ENCODE results near the gene UGGT1. TPM values are rescaled to one million over a fixed set of nuclear protein-coding genes. Genes with fewer than 3 reads are reported as not detected.

Gene UGGT1
- total RNA-seq, 1 donor from 2014 or later = 69.9 TPM

DNA sequence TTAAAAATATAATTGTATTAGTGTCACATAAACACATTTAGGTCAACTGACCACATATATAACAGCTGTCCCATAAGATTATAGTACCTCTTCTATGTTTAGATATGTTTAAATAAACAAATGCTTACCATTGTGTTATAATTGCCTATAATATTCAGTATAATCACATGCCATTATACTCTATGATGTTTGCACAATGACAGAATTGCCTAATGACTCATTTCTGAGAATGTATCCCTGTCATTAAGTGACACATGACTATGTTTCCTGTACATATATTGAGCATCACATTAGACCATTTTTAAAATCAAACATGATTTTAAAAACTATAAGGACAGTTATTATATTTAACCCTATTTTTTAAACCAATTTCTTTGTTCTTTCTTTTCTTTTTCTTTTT, 137.9 kb downstream of the UGGT1 start:
- intact Hi-C loops (cut with micrococcal nuclease) = no loop called here
- peaks cover 2% of the 10 kb centered on the region for H3K4me1 Mint-ChIP-seq
- H3K27ac Mint-ChIP-seq = no peak overlapping the region
- H3K9me3 Mint-ChIP-seq = no peaks in the 10 kb centered on the region
- peaks cover 10% of the 10 kb centered on the region for H3K27me3 Mint-ChIP-seq
- no peaks in the 10 kb centered on the region for H3K36me3 Mint-ChIP-seq (ENCODE audit: low read depth)
- no peak overlapping the region for H3K4me3 Mint-ChIP-seq
- no peak for DNase-seq

GRCh38 chr2:128232965-128233789, 142.2 kb downstream of the UGGT1 start:
- H3K27me3 Mint-ChIP-seq = peaks cover 13% of the 10 kb centered on the region
- H3K4me3 Mint-ChIP-seq = peak overlapping the region; percentile 80
- H3K9me3 Mint-ChIP-seq = no peaks in the 10 kb centered on the region
- DNase-seq = peak; percentile 95
- intact Hi-C loops (cut with micrococcal nuclease) = loop anchor here (1.0 kb wide), 2 partner anchors 54 to 170 kb away; no protein-coding TSS in a partner anchor
- peaks cover 2% of the 10 kb centered on the region for H3K4me1 Mint-ChIP-seq
- no peaks in the 10 kb centered on the region for H3K36me3 Mint-ChIP-seq (ENCODE audit: low read depth)
- no peak overlapping the region for H3K27ac Mint-ChIP-seq

DNA sequence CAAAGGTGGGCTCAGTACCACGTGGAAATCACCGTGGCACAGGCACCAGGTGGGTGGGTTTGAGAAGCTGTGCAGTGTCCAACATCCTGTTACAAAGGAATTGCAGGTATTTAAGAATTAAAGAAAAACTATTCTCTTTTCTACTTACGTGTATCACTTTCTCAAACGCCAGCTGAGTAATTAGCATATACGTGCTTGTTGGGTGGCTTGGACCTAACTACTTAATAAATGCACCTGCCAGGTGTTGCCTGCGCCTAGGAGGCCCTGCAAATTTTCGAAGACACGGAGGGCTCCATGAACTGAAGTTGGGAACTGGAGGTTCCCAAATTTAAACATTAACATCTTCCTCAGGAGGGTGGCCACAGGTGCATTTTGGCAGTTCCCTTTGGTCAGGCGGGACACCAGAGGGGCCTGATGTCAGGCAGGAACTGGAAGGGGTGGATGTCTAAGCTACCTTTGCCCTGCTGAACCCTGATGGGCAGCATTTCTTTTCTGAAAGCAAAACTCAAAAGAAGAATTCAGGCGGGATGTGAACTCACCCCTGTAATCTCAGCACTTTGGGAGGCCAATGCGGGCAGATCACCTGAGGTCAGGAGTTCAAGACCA, 142.9 kb downstream of the UGGT1 start:
- Mint-ChIP-seq H3K4me1 (peaks cover 2% of the 10 kb centered on the region), H3K27me3 (peaks cover 13% of the 10 kb centered on the region), H3K9me3 (no peaks in the 10 kb centered on the region), H3K27ac (no peak overlapping the region), H3K4me3 (peak overlapping the region; percentile 80), H3K36me3 (ENCODE audit: low read depth) (no peaks in the 10 kb centered on the region)
- intact Hi-C loops (cut with micrococcal nuclease) = loop anchor here (1.0 kb wide), 2 partner anchors 55 to 171 kb away; no protein-coding TSS in a partner anchor
- DNase-seq = no peak

DNA sequence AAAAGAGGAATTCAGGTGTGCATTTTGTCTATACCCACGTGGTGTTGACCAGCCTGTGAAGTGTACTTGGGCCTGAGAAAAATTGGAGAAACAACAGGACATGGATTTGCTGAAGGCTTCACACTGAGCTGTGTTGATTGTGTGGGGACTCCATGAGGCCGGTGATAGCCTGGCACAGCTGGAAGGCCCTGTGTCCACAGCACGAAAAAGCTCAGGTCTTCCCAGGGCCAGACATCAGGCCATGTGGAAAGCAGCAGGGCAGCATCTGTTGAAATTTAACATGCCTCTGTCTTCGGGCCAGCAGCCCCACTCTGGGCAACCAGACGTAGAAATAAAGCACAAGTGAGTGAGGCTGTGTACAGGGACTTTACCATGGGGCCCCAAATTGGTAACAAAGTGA, 143.6 kb downstream of the UGGT1 start:
- H3K27me3 Mint-ChIP-seq = peaks cover 10% of the 10 kb centered on the region
- H3K4me3 Mint-ChIP-seq = no peak overlapping the region
- H3K36me3 Mint-ChIP-seq (ENCODE audit: low read depth) = no peaks in the 10 kb centered on the region
- no peak overlapping the region for H3K27ac Mint-ChIP-seq
- DNase-seq = no peak
- intact Hi-C loops (cut with micrococcal nuclease) = no loop called here
- H3K9me3 Mint-ChIP-seq = no peaks in the 10 kb centered on the region
- H3K4me1 Mint-ChIP-seq = peaks cover 2% of the 10 kb centered on the region

GRCh38 chr2:128235581-128235980, 144.6 kb downstream of the UGGT1 start:
- Mint-ChIP-seq H3K4me3 (no peak overlapping the region), H3K27me3 (peaks cover 10% of the 10 kb centered on the region), H3K36me3 (ENCODE audit: low read depth) (no peaks in the 10 kb centered on the region), H3K4me1 (peaks cover 2% of the 10 kb centered on the region), H3K9me3 (no peaks in the 10 kb centered on the region), H3K27ac (no peak overlapping the region)
- intact Hi-C loops (cut with micrococcal nuclease) = no loop called here
- no peak for DNase-seq

GRCh38 chr2:128236491-128237035, 145.6 kb downstream of the UGGT1 start:
- Mint-ChIP-seq H3K36me3 (ENCODE audit: low read depth) (no peaks in the 10 kb centered on the region), H3K4me3 (no peak overlapping the region), H3K27ac (no peak overlapping the region), H3K27me3 (peaks cover 8% of the 10 kb centered on the region), H3K4me1 (peaks cover 2% of the 10 kb centered on the region), H3K9me3 (no peaks in the 10 kb centered on the region)
- DNase-seq = no peak
- intact Hi-C loops (cut with micrococcal nuclease) = no loop called here

DNA sequence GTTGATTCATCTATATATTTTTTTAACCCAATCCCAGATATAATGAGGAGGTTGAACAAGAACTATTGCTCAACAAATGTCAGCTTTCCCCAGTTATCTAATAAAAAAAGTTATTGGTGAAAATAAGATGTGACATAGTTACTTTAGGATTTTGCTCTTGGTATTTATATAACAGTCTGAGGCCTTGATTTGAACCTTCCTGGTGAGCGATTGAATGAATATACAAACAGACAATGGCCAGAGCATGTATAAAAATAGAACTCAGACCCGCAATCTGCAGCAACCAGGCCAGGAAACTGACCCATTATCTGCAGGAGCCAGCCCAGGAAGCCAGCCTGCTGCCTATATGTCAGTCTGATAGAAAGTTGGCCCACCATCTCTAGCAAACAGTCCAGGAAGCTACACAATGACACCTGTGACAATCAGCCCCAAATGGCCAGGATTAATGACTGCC, 146.1 kb downstream of the UGGT1 start:
- no peak for DNase-seq
- intact Hi-C loops (cut with micrococcal nuclease) = no loop called here
- no peak overlapping the region for H3K27ac Mint-ChIP-seq
- H3K27me3 Mint-ChIP-seq = peaks cover 8% of the 10 kb centered on the region
- peaks cover 2% of the 10 kb centered on the region for H3K4me1 Mint-ChIP-seq
- no peaks in the 10 kb centered on the region for H3K9me3 Mint-ChIP-seq
- no peaks in the 10 kb centered on the region for H3K36me3 Mint-ChIP-seq (ENCODE audit: low read depth)
- no peak overlapping the region for H3K4me3 Mint-ChIP-seq

- peaks cover 2% of the 10 kb centered on the region for H3K4me1 Mint-ChIP-seq
- H3K27me3 Mint-ChIP-seq = peaks cover 5% of the 10 kb centered on the region
- no peak overlapping the region for H3K27ac Mint-ChIP-seq
- no peak overlapping the region for H3K4me3 Mint-ChIP-seq
- intact Hi-C loops (cut with micrococcal nuclease) = no loop called here
- H3K9me3 Mint-ChIP-seq = no peaks in the 10 kb centered on the region
- no peaks in the 10 kb centered on the region for H3K36me3 Mint-ChIP-seq (ENCODE audit: low read depth)
- no peak for DNase-seq
Measured at GRCh38 chr2:128237911-128238697, 147.1 kb downstream of the UGGT1 start.

- no peak for DNase-seq
- Mint-ChIP-seq H3K4me1 (no peaks in the 10 kb centered on the region), H3K9me3 (no peaks in the 10 kb centered on the region), H3K27ac (no peak overlapping the region), H3K27me3 (no peaks in the 10 kb centered on the region), H3K4me3 (no peak overlapping the region), H3K36me3 (ENCODE audit: low read depth) (no peaks in the 10 kb centered on the region)
- intact Hi-C loops (cut with micrococcal nuclease) = no loop called here
Measured at GRCh38 chr2:128241896-128242295, 150.9 kb downstream of the UGGT1 start.

Other genes starting within 250 kb of the UGGT1 start
- 77.5 and 80.4 TPM in 2 replicates for gene POLR2D, start 233.0 kb upstream of the UGGT1 start, total RNA-seq
- gene AMMECR1L, start 205.2 kb upstream of the UGGT1 start, total RNA-seq = 20.2 and 21.0 TPM in 2 replicates
- gene SAP130, start 63.1 kb upstream of the UGGT1 start, total RNA-seq = 29.8 and 32.0 TPM in 2 replicates
- 20.1 and 22.0 TPM in 2 replicates for gene HS6ST1, start 227.7 kb downstream of the UGGT1 start, total RNA-seq

All from activated CD4-positive, alpha-beta T cell treated with anti-CD3 and anti-CD28 coated beads, Interleukin-2, amount 10 ng/mL, durations not matched to agents 24 days and 14 days (primary cell).